Neural cell (in vitro differentiated cells): Measurements from ENCODE around the gene TMSB15A. TPM values are rescaled to one million over a fixed set of nuclear protein-coding genes. Genes with fewer than 3 reads are reported as not detected.

Source experiments
- H2AFZ ChIP-seq: fragments of 200-600, 300-800 bp; sonication (generic), shearing (Covaris generic); 2 replicates; pipeline ENCODE4 v1.6.0; 2014; ENCODE audit warnings: low read depth, mild to moderate bottlenecking, antibody characterized with exemption, low read length, moderate library complexity
- H3F3A ChIP-seq: fragments of 200-600 bp; shearing (Covaris generic); 2 replicates; pipeline ENCODE4 v1.6.1; 2016; ENCODE audit warnings: mild to moderate bottlenecking, moderate library complexity, mixed read lengths, antibody characterized with exemption, low read length; ENCODE audit not compliant: insufficient read depth, poor library complexity, severe bottlenecking
- H3K27ac ChIP-seq: fragments of 200-600, 300-800 bp; sonication (generic), shearing (Covaris generic); 2 replicates; pipeline ENCODE4 v1.5.1; 2014; ENCODE audit warnings: mild to moderate bottlenecking, low read length, moderate library complexity
- H3K27me3 ChIP-seq: fragments of 300-800, 200-600 bp; sonication (generic), shearing (Covaris generic); 2 replicates; pipeline ENCODE4 v1.6.0; 2014; ENCODE audit warnings: mild to moderate bottlenecking, low read depth, low read length, moderate library complexity; ENCODE audit not compliant: insufficient read depth
- H3K36me3 ChIP-seq: fragments of 300-800, 200-600 bp; sonication (generic), shearing (Covaris generic); 2 replicates; pipeline ENCODE4 v1.5.1; 2014; ENCODE audit warnings: mild to moderate bottlenecking, antibody characterized with exemption, low read length, moderate library complexity; ENCODE audit not compliant: insufficient read depth
- H3K4me2 ChIP-seq: fragments of 300-800, 200-600 bp; sonication (generic), shearing (Covaris generic); 2 replicates; pipeline ENCODE4 v1.6.0; 2014; ENCODE audit warnings: mild to moderate bottlenecking, low read length
- H3K4me3 ChIP-seq: fragments of 300-800, 200-600 bp; sonication (generic), shearing (Covaris generic); 2 replicates; pipeline ENCODE4 v1.5.1; 2014; ENCODE audit warnings: mild to moderate bottlenecking, low read length, moderate library complexity
- H3K79me2 ChIP-seq: fragments of 200-600 bp; shearing (Covaris generic); replicated peaks from 2 replicates; pipeline ENCODE4 v1.6.0; 2014; ENCODE audit warnings: mild to moderate bottlenecking, low read length, moderate library complexity; ENCODE audit not compliant: insufficient read depth
- H3K9ac ChIP-seq: fragments of 300-800, 200-600 bp; sonication (generic), shearing (Covaris generic); 2 replicates; pipeline ENCODE4 v1.6.1; 2016; ENCODE audit warnings: mild to moderate bottlenecking, low read length, mixed read lengths
- H3K9me2 ChIP-seq: fragments of 200-600 bp; shearing (Covaris generic); 2 replicates; pipeline ENCODE4 v1.6.1; 2016; ENCODE audit warnings: mild to moderate bottlenecking, low read length, mixed read lengths; ENCODE audit not compliant: insufficient read depth
- H3K9me3 ChIP-seq: fragments of 200-600, 300-800 bp; sonication (generic), shearing (Covaris generic); 2 replicates; pipeline ENCODE4 v1.6.1; 2016; ENCODE audit warnings: mild to moderate bottlenecking, mixed run types, low read length, moderate library complexity, mixed read lengths
- H4K20me1 ChIP-seq: fragments of 200-600 bp; shearing (Covaris generic); 2 replicates; pipeline ENCODE4 v1.6.1; 2016; ENCODE audit warnings: mild to moderate bottlenecking, mixed run types; ENCODE audit not compliant: insufficient read depth
- EP300 ChIP-seq: fragments of 450-650 bp; conservative IDR thresholded peaks from 2 replicates; pipeline ENCODE4 v1.6.1; 2014; ENCODE audit warnings: antibody characterized with exemption, mild to moderate bottlenecking, moderate library complexity; ENCODE audit not compliant: poor library complexity, severe bottlenecking
- EZH2 ChIP-seq: fragments of 200-600, 300-800 bp; shearing (Covaris generic), sonication (generic); IDR thresholded peaks from 2 replicates; pipeline ENCODE4 v1.6.1; 2014; ENCODE audit warnings: antibody characterized with exemption, low read length, borderline replicate concordance, mild to moderate bottlenecking; ENCODE audit not compliant: insufficient read depth, poor library complexity, severe bottlenecking
- MXI1 ChIP-seq: fragments of 450-650 bp; conservative IDR thresholded peaks from 2 replicates; pipeline ENCODE4 v1.6.1; 2014; ENCODE audit warnings: antibody characterized with exemption, mild to moderate bottlenecking; ENCODE audit not compliant: poor library complexity, severe bottlenecking
- POLR2AphosphoS5 ChIP-seq: IDR thresholded peaks from 2 replicates; pipeline ENCODE4 v1.6.1; 2012
- RAD21 ChIP-seq: fragments of 450-650 bp; conservative IDR thresholded peaks from 2 replicates; pipeline ENCODE4 v1.6.1; 2014; ENCODE audit warnings: antibody characterized with exemption, mild to moderate bottlenecking, moderate library complexity
- REST ChIP-seq: IDR thresholded peaks from 2 replicates; pipeline ENCODE4 v1.6.1; 2012; ENCODE audit warnings: borderline replicate concordance
- SMC3 ChIP-seq: fragments of 450-650 bp; conservative IDR thresholded peaks from 2 replicates; pipeline ENCODE4 v1.6.1; 2014; ENCODE audit warnings: antibody characterized with exemption, mild to moderate bottlenecking, moderate library complexity; ENCODE audit not compliant: poor library complexity
- TAF1 ChIP-seq: IDR thresholded peaks from 2 replicates; pipeline ENCODE4 v1.6.1; 2012; ENCODE audit warnings: low read depth
- polyA plus RNA-seq: library from polyadenylated mRNA; depleted of rRNA; stranded (reverse); fragments of >200 nt; gene quantifications from 2 replicates; pipeline ENCODE4 v1.2.3, GENCODE V29; 2014
- TF ChIP-seq, protein P1 (sequence below): fragments of 450-650 bp; IDR thresholded peaks from 2 replicates; pipeline ENCODE4 v1.5.1; 2014; ENCODE audit warnings: antibody characterized with exemption, mild to moderate bottlenecking, moderate library complexity; ENCODE audit not compliant: poor library complexity, severe bottlenecking

TMSB15A gene
- polyA plus RNA-seq, 1 donor from 2014 or later, result 1,269 TPM

DNA sequence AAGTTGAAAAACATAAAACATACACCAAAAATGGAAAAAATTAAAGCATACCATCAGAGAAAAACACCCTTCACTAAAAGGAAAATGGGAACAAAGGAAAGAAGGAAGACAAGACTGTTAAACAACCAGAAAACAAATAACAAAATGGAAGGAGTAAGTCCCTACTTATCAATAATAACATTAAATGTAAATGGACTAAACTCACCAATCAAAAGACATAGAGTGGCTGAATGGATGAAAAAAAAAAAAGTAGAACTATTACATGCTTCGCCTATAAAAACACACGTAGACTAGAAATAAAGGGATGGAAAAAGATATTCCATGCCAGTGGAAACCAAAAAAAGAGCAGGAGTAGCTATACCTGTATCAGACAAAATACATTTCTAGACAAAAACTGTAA, 19.4 kb upstream of the TMSB15A start:
- Histone ChIP-seq H4K20me1 (no peaks in the 10 kb centered on the region), H3K9me3 (no peaks in the 10 kb centered on the region)

GRCh38 chrX:102517326-102517725, 787 bp upstream of the TMSB15A start:
- no peaks in the 10 kb centered on the region for H3K9me2 ChIP-seq
- TF ChIP-seq EZH2, result no peak
- TF ChIP-seq, protein P1, sequence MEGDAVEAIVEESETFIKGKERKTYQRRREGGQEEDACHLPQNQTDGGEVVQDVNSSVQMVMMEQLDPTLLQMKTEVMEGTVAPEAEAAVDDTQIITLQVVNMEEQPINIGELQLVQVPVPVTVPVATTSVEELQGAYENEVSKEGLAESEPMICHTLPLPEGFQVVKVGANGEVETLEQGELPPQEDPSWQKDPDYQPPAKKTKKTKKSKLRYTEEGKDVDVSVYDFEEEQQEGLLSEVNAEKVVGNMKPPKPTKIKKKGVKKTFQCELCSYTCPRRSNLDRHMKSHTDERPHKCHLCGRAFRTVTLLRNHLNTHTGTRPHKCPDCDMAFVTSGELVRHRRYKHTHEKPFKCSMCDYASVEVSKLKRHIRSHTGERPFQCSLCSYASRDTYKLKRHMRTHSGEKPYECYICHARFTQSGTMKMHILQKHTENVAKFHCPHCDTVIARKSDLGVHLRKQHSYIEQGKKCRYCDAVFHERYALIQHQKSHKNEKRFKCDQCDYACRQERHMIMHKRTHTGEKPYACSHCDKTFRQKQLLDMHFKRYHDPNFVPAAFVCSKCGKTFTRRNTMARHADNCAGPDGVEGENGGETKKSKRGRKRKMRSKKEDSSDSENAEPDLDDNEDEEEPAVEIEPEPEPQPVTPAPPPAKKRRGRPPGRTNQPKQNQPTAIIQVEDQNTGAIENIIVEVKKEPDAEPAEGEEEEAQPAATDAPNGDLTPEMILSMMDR, result peak; percentile 13
- no peaks in the 10 kb centered on the region for H3K9me3 ChIP-seq
- no peak overlapping the region for H2AFZ ChIP-seq
- no peak overlapping the region for H3K4me2 ChIP-seq
- no peaks in the 10 kb centered on the region for H4K20me1 ChIP-seq
- H3K36me3 ChIP-seq, result no peaks in the 10 kb centered on the region
- no peaks in the 10 kb centered on the region for H3F3A ChIP-seq
- peaks cover 19% of the 10 kb centered on the region for H3K79me2 ChIP-seq
- H3K9ac ChIP-seq, result no peak overlapping the region
- H3K27me3 ChIP-seq, result no peaks in the 10 kb centered on the region
- no peak overlapping the region for H3K4me3 ChIP-seq
- H3K27ac ChIP-seq, result no peak overlapping the region

More for the DNA sequence above, 19.4 kb upstream of the TMSB15A start:
- H3K36me3 ChIP-seq, result no peaks in the 10 kb centered on the region
- no peak for TF ChIP-seq EP300
- TF ChIP-seq MXI1, result no peak
- TF ChIP-seq RAD21, result no peak
- TF ChIP-seq SMC3, result no peak
- no peak for TF ChIP-seq REST
- TF ChIP-seq EZH2, result no peak
- no peak for TF ChIP-seq TAF1
- TF ChIP-seq, protein P1, result no peak
- TF ChIP-seq POLR2AphosphoS5, result no peak
- no peaks in the 10 kb centered on the region for H3K79me2 ChIP-seq
- H3K27me3 ChIP-seq, result no peaks in the 10 kb centered on the region
- H2AFZ ChIP-seq, result no peak overlapping the region
- H3K4me3 ChIP-seq, result no peak overlapping the region
- H3K9me2 ChIP-seq, result no peaks in the 10 kb centered on the region
- no peak overlapping the region for H3K9ac ChIP-seq
- H3K4me2 ChIP-seq, result no peak overlapping the region
- H3F3A ChIP-seq, result no peaks in the 10 kb centered on the region
- no peak overlapping the region for H3K27ac ChIP-seq
